ENCODE results near the gene NF1.
"Not testable (repeated sequence)": the region's sequence is repeated elsewhere in the genome, so short reads cannot be mapped to it uniquely, and the experiment has no call there.

The NF1 gene

DNA sequence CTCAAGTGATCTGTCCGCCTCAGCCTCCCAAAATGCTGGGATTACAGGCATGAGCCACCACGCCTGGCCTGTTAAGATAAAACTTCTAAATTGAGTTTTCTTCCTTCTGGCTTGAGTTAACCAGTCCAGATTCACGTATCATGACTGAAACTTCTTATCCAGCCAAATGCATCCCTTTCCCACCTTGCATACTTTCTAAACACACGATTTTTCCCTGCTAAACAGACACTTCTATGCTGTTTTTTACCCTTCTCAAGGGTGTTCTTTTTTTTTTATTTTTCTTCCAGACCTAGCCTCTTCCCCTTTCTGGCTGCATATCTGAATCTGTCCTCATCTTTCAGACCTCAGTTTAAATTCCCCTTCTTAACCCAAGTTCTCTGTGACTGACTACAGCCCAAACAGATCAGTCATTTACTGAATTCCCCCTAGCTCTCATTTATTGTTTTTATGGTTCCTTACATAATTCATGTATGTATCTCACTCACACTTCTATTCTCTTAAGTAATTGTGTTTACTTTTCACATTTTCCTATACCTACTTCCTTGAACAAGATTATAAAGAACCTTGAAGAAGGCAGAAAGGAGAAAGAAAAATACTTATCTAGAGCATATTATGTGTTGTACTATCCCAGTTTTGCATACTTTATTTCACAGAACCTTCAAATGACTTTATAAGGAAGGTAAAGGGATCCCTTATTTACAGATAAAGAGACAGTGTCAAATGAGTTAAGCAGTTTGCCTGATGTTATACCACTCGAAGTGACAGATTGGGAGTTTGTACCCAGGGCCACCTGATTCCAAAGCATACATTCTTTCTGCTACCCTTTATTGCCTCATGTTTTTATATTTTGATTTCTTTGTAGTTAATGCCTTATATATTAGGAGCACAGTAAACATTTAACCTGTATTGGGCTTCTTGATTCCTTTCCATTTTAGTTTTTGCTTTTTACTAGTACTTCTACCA lies 213.9 kb downstream of the NF1 start:
- DNase-seq (ENCODE audit: low spot score) = peak; percentile 42

DNA sequence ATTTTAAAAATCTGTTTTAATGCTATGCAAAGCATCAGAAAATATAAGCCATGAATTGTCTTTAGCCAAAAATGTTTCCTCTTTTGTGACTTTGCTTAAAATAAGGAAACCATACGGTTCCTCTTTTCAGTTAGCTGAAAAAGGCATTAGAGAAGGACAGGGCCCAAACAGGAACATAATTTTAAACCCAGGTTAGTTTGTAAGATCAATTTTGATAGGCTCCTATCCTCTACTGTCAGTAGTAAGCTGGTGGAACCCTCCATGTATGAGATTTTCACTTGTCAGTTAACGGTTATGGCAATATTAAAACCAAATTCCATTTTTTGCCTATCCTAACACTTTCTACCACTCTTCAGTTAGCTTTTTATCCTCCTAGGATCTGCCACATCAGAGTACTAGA lies 214.8 kb downstream of the NF1 start:
- DNase-seq (ENCODE audit: low spot score) = no peak

DNA sequence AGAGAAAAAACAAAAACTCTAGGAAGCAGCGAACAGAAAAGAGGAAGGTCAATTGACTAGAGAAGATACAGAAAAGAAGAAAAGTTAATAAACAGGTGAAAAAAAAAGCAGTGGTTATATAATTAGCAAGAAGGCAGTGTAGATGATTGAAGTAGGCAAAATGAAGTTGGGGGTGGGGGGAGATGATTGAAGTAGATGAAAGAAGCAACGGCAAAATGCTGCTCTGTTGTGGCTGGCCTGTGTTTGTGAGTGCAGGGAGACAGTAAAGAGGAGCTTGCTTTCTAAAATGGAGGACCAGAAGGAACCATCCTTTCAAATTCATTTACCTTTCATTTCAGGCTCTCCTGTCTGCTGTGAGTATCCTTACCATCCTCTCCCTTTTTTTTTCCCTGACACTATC lies 215.5 kb downstream of the NF1 start:
- peak; percentile 53 for DNase-seq (ENCODE audit: low spot score)

DNA sequence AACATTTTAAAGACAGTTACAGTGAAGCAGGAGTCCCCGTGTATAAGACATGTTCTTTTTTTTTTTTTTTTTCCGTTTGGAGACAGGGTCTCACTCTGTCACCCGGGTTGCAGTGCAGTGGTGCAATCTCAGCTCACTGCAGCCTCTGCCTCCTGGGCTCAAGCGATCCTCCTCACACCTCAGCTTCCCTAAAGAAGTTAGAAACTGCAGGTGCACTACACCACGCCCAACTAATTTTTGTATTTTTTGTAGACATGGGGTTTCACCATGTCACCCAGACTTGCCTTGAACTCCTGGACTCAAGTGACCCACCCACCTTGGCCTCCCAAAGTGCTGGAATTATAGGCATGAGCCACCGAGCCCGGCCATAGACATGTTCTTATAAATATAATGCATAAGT lies 216.1 kb downstream of the NF1 start:
- peak; percentile 33 for DNase-seq (ENCODE audit: low spot score)

DNA sequence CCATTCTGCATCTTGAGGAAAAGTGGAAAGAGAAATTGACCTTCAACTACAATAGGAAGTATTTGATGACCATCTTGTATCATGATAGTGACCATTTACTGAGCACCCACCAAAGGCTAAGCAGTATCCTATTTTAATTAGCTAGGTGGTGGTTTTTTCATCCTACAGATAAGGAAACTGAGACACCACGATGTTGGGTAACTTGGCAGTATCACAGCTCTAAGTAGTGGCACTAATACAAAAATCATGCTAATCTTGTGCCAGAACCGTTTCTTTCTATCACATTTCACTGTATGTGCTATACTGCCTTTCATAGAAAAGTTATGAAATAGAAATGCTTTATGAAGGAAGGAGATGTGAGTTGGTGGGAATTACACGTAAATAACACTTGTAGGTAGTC lies 216.7 kb downstream of the NF1 start:
- DNase-seq (ENCODE audit: low spot score) = no peak

DNA sequence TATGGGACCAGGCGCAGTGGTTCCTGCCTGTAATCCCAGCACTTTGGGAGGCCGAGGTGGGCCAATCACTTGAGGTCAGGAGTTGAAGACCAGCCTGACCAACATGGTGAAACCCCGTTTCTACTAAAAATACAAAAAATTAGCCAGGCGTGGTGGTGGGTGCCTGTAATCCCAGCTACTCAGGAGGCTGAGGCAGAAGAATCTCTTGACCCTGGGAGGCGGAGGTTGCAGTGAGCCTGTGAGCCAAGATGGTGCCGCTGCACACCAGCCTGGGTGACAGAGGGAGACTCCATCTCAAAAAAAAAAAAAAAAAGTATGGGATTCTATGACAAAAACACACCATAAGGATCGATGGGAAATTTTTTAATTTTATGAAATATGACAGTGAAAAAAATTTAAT lies 217.4 kb downstream of the NF1 start:
- DNase-seq (ENCODE audit: low spot score) = peak; percentile 43

DNA sequence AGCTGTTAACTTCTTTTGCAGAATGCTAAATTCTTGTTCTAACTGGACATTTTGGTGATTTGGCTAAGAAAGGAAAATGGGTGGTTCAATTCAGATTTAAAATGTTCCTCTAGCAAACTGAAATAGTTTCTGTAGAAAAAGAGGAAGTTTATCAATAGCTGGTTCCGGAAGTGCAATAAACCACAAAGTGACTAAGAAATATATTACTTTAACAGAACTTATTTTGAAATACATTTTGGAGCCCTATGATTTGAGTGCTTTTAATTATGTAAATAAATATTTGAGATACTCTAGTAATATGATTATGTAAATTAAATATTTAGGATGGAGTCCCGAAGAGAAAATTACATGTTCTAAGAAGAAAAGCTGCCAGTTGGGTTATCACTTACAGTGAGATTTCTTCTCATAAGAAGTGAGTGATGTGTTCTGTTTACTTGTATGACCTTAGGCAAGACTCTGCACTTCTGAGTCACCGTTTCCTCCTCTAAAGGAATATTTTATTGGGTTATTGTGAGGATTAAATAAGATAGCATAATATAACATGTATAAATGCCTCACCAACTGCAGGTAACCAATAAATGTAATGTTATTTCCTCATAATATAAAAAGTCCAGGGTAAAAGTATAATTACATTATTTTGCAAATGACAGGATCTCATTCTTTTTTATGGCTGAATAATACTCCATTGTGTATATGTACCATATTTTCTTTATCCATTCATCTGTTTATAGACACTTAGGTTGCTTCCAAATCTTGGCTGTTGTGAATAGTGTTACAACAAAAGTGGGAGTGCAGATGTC lies 219.4 kb downstream of the NF1 start, which contains the start of gene EVI2B:
Gene EVI2B, minus strand, starts transcription at position 73 of the 800 bp plus-strand sequence. CDS start 8,445 bp downstream, outside the sequence.
- DNase-seq (ENCODE audit: low spot score) = peak; percentile 71

DNA sequence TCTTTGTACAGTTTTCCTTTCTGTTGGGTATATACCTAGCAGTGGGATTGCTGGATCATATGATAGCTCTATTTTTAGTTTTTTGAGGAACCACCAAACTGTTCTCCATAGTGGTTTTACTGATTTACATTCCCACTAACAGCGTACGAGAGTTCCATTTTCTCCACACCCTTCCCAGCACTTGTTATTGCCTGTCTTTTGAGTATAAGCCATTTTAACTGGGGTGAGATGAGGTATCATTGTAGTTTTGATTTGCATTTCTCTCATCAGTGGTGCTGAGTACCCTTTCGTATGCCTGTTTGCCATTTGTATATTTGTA lies 220.0 kb downstream of the NF1 start:
- DNase-seq (ENCODE audit: low spot score) = no peak

DNA sequence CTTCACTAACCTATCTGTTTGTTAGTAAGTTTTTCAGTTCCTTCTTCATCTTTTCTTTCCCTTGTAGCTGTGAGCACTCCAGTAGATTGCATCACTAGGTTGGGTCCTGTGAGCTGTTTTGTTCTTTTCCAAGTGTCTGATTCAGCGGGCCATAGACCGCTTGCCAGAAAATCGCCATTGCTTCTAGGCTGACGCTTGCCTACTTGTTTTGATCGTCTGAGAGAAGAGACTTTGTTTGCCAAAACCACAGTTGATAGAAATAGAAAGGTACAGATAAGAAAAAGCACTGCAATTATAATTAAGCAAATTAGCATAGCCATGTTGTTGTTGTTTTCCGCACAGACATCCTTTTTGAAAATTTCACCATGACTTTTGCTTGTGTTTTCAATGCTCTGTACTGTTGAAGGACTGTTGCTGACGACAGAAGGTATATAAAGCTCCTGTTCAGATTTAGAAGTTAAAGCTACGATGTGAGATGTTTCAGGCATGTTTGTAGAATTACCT lies 223.6 kb downstream of the NF1 start:
- DNase-seq (ENCODE audit: low spot score) = peak; percentile 71

DNA sequence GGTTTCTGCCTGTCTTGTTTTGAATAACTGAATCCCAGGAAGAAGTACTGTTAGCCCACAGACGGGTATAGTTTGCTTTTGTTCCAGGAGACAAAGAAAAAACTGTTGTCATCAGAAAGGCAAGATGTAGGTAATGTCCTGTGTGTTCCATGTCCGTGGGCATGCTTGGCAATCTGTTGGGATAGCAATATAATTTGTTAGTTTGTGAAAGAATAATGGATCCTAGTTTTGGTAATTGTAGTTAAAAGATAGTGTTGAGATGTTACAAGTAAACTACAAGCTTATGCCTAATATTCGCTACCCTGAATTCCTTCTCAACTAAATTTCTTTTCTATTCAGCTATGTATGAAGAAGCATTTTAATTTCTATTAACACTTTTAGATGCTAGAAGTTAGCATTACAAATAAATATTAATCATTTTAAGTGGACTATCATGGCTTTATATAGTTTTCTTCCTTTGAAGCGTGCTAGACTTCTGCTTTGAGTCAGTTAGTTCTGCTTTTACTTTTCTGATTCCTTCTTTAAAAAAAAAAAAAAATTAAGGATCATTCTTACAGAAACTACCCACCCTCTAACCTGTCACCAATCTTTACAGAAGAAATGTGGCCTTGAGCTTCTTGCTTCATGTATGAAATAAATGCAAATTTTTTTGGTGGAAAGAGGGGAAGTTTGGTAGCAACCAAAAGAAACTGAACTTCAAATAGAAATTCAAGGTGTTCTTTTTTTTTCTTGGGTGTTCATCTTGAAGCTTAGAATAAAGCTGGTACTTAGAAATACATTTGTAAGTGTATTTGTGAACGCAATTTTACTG lies 224.3 kb downstream of the NF1 start:
- peak; percentile 41 for DNase-seq (ENCODE audit: low spot score)

DNA sequence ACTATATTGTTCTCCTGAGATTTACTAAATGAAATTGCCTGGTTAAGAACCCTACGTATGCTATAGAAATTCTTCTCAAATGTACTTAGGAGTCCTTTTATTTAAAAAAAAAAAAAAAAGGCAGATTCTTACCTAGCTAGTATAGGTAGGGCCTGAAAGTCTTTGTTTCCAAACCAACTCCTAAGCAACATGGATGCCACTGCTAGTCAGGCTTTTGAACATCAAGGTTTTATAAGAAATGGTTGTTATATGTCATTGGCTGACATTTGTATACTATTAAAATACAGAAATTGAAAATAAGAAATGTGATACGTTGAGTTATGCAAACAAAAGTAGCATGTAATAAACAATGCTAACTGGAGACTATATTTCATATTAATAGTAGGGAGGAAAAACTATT lies 225.5 kb downstream of the NF1 start:
- no peak for DNase-seq (ENCODE audit: low spot score)

DNA sequence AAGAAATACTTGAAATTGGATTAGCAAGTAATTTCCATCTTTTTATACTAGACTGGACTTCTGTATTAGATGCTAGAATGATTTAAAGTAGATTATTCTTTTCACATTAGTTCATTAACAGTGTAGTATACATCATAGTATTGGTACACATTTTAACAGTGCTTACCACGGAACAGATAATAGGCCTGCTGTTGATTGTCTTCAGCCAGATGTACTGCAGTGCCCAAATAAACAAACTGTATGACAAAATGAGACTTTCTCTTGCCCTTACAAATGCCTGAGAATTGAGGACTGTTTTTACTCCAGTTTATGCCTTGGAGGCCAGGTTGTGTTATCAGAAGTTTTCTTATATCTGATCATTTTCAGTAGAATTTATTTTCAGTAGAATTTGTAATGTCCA lies 226.0 kb downstream of the NF1 start:
- DNase-seq (ENCODE audit: low spot score) = no peak

DNA sequence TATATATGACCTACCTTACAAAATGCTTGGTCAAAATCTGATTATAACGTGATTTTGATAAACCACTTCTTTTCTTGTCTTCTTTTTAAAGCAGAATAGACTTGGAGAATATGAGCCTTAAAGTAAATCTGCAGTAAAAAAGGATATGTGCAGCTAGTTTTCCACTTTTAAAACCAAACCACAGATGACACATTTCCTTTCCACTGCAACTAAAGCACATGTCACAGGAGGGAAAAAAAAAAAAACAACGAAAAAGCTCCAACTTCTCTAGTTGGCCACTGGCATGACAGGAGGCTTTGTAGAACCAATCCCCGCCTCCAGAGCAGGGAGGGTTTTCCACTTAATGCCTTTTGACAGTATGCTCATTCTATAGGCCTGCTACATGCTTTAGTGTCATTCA lies 226.7 kb downstream of the NF1 start, which contains the start of gene EVI2A:
Gene EVI2A, minus strand, starts transcription at position 142 of the 400 bp plus-strand sequence. CDS start 2,609 bp downstream, outside the sequence.
- peak; percentile 86 for DNase-seq (ENCODE audit: low spot score)

DNA sequence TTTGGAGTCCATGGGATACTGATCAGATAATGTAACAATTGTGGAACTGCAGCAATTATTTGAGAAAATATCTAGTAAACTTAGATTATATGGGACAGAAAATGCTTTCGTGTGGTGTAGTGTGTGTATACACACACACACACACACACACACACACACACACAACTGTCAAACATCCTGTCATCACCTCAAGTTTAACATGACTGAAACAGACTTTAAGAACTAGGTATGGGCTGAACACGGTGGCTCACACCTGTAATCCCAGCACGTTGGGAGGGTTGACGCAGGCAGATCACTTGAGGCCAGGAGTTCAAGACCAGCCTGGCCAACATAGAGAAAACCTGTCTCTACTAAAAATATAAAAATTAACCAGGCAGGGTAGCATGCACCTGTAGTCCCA lies 227.2 kb downstream of the NF1 start:
- DNase-seq (ENCODE audit: low spot score) = no peak

DNA sequence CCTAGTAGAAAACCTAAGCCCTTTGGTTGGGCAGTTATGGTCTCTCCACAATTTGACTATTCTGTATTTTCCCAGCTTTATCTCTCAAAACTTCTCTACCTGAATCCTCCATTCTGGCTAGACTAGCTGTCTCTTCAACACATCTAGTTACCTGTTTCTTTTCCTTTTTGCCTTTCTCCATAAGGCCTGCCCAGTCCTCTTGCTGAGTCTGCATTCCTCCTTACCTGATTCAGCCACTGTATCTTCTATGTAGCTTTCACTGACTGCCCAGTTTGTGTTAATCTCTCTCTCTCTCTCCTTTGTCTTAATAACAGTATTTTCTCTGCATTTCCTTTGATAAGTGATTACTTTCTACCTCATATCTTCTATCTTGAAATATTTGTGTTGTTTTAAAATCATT lies 228.8 kb downstream of the NF1 start:
- no peak for DNase-seq (ENCODE audit: low spot score)

DNA sequence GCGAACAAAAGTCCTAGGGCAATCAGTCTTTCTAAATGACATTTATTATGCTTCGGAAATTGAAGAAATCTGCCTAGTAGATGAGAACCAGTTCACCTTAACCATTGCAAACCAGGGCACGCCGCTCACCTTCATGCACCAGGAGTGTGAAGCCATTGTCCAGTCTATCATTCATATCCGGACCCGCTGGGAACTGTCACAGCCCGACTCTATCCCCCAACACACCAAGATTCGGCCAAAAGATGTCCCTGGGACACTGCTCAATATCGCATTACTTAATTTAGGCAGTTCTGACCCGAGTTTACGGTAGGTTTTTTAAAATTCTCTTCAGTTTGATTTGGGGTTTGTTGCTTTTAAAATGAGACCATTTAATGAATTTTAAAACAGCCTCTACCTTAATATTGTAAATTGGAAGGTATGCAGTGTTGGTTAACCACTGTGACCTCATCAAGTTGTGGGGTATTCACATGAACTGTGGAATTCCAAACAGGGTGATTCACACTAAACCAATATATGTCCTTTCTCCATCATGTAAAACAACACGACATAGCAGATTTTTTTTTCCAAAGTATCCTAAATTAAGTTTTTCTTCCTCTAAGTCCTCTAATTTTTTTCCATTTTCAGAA lies 232.9 kb downstream of the NF1 start:
- no peak for DNase-seq (ENCODE audit: low spot score)

DNA sequence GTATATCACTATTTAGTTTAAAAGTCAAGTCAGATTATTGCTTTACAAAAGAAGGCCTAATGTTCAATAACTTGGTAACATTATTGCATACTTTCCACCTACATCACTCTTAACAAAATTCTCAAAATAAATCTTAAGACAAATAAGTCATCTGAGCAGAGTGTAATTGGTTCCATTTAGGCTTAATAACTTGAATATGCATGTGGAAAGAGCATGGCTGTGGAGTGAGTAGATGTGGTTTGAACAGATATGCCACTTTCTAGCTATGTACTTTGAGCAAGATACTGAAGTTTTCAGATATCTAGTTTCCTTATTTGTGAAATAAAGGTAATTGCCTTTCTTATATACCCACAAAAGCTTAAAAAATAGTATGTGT lies 233.4 kb downstream of the NF1 start:
- DNase-seq (ENCODE audit: low spot score) = no peak

DNA sequence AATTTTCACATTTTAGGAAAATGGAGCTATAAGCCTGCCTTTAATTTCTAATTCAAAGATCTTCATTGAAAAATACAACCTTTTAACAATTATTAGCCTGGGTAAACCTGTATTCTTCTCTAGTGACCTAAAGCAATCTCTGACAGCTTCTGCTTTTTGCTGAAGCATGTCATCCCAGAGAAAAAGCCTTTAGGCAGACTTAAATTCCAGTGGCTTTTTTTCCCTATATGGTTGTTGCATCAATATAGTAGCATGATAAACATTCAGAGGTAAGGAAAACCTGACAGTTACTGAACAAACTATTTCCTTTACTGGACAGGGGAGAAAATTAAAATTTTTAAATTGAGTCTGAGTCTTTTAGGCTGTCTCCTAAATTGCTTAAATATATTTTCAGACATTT lies 234.4 kb downstream of the NF1 start:
- no peak for DNase-seq (ENCODE audit: low spot score)

DNA sequence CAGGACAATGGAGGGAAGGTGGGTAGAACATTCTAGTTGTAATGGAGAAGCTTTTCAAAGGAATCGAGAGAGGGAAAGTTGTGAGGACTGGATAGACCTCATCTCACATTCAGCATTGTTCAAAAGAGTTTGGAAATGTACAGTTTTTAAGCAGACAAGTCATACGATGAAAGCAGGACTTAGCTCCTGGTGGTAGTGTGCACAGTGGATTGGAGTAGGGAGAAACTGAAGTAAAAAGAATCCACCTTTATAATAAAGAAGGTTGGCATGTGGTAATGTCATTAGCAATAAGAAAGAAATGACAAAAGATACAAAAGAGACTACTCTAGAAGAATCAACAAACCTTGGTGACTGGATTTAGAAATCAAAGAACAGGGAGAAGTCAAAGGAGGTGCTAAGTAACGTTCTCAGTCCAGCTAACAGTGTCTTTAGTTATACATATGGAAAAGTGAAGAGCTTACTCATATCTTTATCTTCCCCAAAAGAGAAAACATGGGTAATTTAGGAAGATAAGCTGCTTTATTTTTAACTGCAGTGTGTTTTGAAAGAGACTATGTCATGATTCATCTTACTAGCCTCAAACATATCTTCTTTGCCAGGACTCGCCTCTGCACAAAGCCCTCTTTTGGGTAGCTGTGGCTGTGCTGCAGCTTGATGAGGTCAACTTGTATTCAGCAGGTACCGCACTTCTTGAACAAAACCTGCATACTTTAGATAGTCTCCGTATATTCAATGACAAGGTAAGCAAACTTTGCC lies 245.3 kb downstream of the NF1 start:
- DNase-seq (ENCODE audit: low spot score) = no peak

DNA sequence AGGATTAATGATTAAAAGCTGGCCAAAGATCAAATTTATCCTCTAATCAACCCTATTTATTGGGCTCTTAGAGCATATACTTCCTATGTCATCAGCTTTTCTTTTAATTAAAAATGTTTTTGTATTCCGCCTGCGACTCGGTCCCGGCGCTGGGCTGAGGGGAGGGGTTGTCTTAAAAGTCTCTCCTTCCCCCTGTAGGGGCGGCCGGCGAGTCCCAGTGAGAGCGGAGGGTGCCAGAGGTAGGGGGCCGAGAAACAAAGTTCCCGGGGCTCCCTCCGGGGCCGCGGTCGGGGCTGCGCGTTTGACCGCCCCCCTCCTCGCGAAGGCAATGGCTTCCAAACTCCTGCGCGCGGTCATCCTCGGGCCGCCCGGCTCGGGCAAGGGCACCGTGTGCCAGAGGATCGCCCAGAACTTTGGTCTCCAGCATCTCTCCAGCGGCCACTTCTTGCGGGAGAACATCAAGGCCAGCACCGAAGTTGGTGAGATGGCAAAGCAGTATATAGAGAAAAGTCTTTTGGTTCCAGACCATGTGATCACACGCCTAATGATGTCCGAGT lies 250.5 kb downstream of the NF1 start:
- not testable (repeated sequence) for DNase-seq (ENCODE audit: low spot score)

Data from activated CD4-positive, alpha-beta T cell treated with anti-CD3 and anti-CD28 coated beads, Interleukin-2, Interleukin-4, amounts not matched to agents 100 ng/mL and 50 ng/mL, durations not matched to agents 16 hours and 8 hours (primary cell).